Prostate gland (tissue), 2 donors: ENCODE data around the gene SGCD. TPM values are rescaled to one million over a fixed set of nuclear protein-coding genes. Genes with fewer than 3 reads are reported as not detected.

Experiments used
- DNase-seq: peaks from one replicate; pipeline ENCODE4 v3.0.0-alpha.2; 2019; ENCODE audit warnings: low spot score
- H3K27ac ChIP-seq, 2 donors: fragments of 200-600 bp; sonication (generic); 2 replicates each; pipeline ENCODE4 v1.5.1; 2017 to 2019
- H3K27me3 ChIP-seq: fragments of 200-600 bp; sonication (generic); replicated peaks from 2 replicates; pipeline ENCODE4 v1.5.1; 2019; ENCODE audit not compliant: insufficient read depth
- H3K36me3 ChIP-seq, 2 donors: fragments of 200-600 bp; sonication (generic); 1 replicate in 1 of 2; 2 replicates in 1 of 2; pipeline versions ENCODE4 v1.5.1 to v1.8.1; 2017 to 2019
- H3K4me1 ChIP-seq: fragments of 200-600 bp; sonication (generic); replicated peaks from 2 replicates; pipeline ENCODE4 v1.5.1; 2019
- H3K4me3 ChIP-seq, 2 donors: fragments of 200-600 bp; sonication (generic); 2 replicates each; pipeline ENCODE4 v1.5.1; 2017 to 2019
- H3K9me3 ChIP-seq: fragments of 200-600 bp; sonication (generic); 2 replicates; pipeline ENCODE4 v1.5.1; 2017
- CTCF ChIP-seq, 4 experiments: fragments of 200-600 bp in 2 of 4; fragments of 450-650 bp in 2 of 4; sonication (generic) in 2 of 4; IDR thresholded peaks; 1 replicate in 3 of 4; 2 replicates in 1 of 4; pipeline ENCODE4 v1.5.1; 2016 to 2019; ENCODE audit warnings: antibody characterized with exemption in 4 of 4, mild to moderate bottlenecking in 2 of 4, moderate library complexity in 2 of 4
- POLR2A ChIP-seq: fragments of 450-650 bp; IDR thresholded peaks from one replicate; pipeline ENCODE4 v1.6.1; 2016; ENCODE audit warnings: antibody characterized with exemption, mild to moderate bottlenecking
- POLR2AphosphoS5 ChIP-seq: sonication (generic); formaldehyde crosslinking; IDR thresholded peaks from one replicate; pipeline ENCODE4 v1.6.1; 2017; ENCODE audit warnings: antibody characterized with exemption
- WGBS: methylation state at CpG from one replicate; pipeline ENCODE4 v1.1.5; 2018; 5-methylcytosine and 5-hydroxymethylcytosine counted together
- intact Hi-C: fragments of 100-400 bp; cut with DNase I; formaldehyde crosslinking; loops from one replicate; pipeline ENCODE4 v1.14.2; 2022
- total RNA-seq, 2 donors: library from RNA; depleted of rRNA; stranded (reverse); fragments of >200 nt; gene quantifications; one replicate each; pipeline ENCODE4 v1.1.0, GENCODE V29; 2016

SGCD gene
- total RNA-seq, 2 donors from 2014 or later = 3.2 to 3.6 TPM

- no peak overlapping the region for H3K27ac ChIP-seq
- intact Hi-C loops = no loop called here
- no peaks in the 10 kb centered on the region for H3K36me3 ChIP-seq
- no peaks in the 10 kb centered on the region for H3K27me3 ChIP-seq
- no peak for DNase-seq
- 76% methylated on average over 2 of the region's 2 CpGs for WGBS
- TF ChIP-seq POLR2A (no peak), POLR2AphosphoS5 (no peak), CTCF (IDR thresholded peaks at IDR 0.05) (no peak)
- no peaks in the 10 kb centered on the region for H3K9me3 ChIP-seq
- no peak overlapping the region for H3K4me3 ChIP-seq
- H3K4me1 ChIP-seq = no peaks in the 10 kb centered on the region
These were observed 367.6 kb downstream of the SGCD start for GRCh38 chr5:156694598-156694997.

- DNase-seq = no peak
- WGBS = 97% methylated on average over 2 of the region's 2 CpGs
These were observed 368.8 kb downstream of the SGCD start for GRCh38 chr5:156695774-156696173.

GRCh38 chr5:156698323-156698722 lies 371.4 kb downstream of the SGCD start:
- Histone ChIP-seq H3K4me1 (no peaks in the 10 kb centered on the region), H3K27ac (no peak overlapping the region), H3K27me3 (no peaks in the 10 kb centered on the region), H3K36me3 (no peaks in the 10 kb centered on the region), H3K4me3 (no peak overlapping the region), H3K9me3 (no peaks in the 10 kb centered on the region)
- intact Hi-C loops = no loop called here
- TF ChIP-seq CTCF (IDR thresholded peaks at IDR 0.05) = no peak
- no peak for TF ChIP-seq POLR2AphosphoS5
- no peak for TF ChIP-seq POLR2A
- 61% methylated on average over 3 of the region's 3 CpGs for WGBS
- DNase-seq = no peak

More at GRCh38 chr5:156695774-156696173, 368.8 kb downstream of the SGCD start:
- H3K4me3 ChIP-seq = no peak overlapping the region
- H3K36me3 ChIP-seq = no peaks in the 10 kb centered on the region
- no peak overlapping the region for H3K27ac ChIP-seq
- no peaks in the 10 kb centered on the region for H3K4me1 ChIP-seq
- H3K9me3 ChIP-seq = no peaks in the 10 kb centered on the region
- H3K27me3 ChIP-seq = no peaks in the 10 kb centered on the region
- TF ChIP-seq CTCF (IDR thresholded peaks at IDR 0.05) (no peak), POLR2A (no peak), POLR2AphosphoS5 (no peak)
- intact Hi-C loops = no loop called here

- Histone ChIP-seq H3K4me3 (no peak overlapping the region), H3K36me3 (no peaks in the 10 kb centered on the region), H3K9me3 (no peaks in the 10 kb centered on the region), H3K27me3 (no peaks in the 10 kb centered on the region), H3K27ac (no peak overlapping the region), H3K4me1 (no peaks in the 10 kb centered on the region)
- TF ChIP-seq POLR2A (no peak), CTCF (IDR thresholded peaks at IDR 0.05) (no peak), POLR2AphosphoS5 (no peak)
- intact Hi-C loops = no loop called here
- 87% methylated on average over 1 of the region's 1 CpG for WGBS
- no peak for DNase-seq
These were observed 372.2 kb downstream of the SGCD start for GRCh38 chr5:156699147-156699546.

- no peaks in the 10 kb centered on the region for H3K4me1 ChIP-seq
- no peak for DNase-seq
- no peak overlapping the region for H3K27ac ChIP-seq
- no peak for TF ChIP-seq POLR2A
- no peak for TF ChIP-seq CTCF (IDR thresholded peaks at IDR 0.05)
- TF ChIP-seq POLR2AphosphoS5 = no peak
- intact Hi-C loops = no loop called here
- no peaks in the 10 kb centered on the region for H3K27me3 ChIP-seq
- WGBS = 71% methylated on average over 3 of the region's 3 CpGs
- no peaks in the 10 kb centered on the region for H3K36me3 ChIP-seq
- no peaks in the 10 kb centered on the region for H3K9me3 ChIP-seq
- no peak overlapping the region for H3K4me3 ChIP-seq
These were observed 377.2 kb downstream of the SGCD start for GRCh38 chr5:156704139-156704538.
